Neural cell (in vitro differentiated cells): ENCODE results near the gene NEK4. TPM values are rescaled to one million over a fixed set of nuclear protein-coding genes. Genes with fewer than 3 reads are reported as not detected.
"Not testable (repeated sequence)": the region's sequence is repeated elsewhere in the genome, so short reads cannot be mapped to it uniquely, and the experiment has no call there.

Source experiments
- H2AFZ ChIP-seq: fragments of 200-600, 300-800 bp; sonication (generic), shearing (Covaris generic); 2 replicates; pipeline ENCODE4 v1.6.0; 2014; ENCODE audit warnings: low read depth, mild to moderate bottlenecking, antibody characterized with exemption, low read length, moderate library complexity
- H3F3A ChIP-seq: fragments of 200-600 bp; shearing (Covaris generic); 2 replicates; pipeline ENCODE4 v1.6.1; 2016; ENCODE audit warnings: mild to moderate bottlenecking, moderate library complexity, mixed read lengths, antibody characterized with exemption, low read length; ENCODE audit not compliant: insufficient read depth, poor library complexity, severe bottlenecking
- H3K27ac ChIP-seq: fragments of 200-600, 300-800 bp; sonication (generic), shearing (Covaris generic); 2 replicates; pipeline ENCODE4 v1.5.1; 2014; ENCODE audit warnings: mild to moderate bottlenecking, low read length, moderate library complexity
- H3K27me3 ChIP-seq: fragments of 300-800, 200-600 bp; sonication (generic), shearing (Covaris generic); 2 replicates; pipeline ENCODE4 v1.6.0; 2014; ENCODE audit warnings: mild to moderate bottlenecking, low read depth, low read length, moderate library complexity; ENCODE audit not compliant: insufficient read depth
- H3K36me3 ChIP-seq: fragments of 300-800, 200-600 bp; sonication (generic), shearing (Covaris generic); 2 replicates; pipeline ENCODE4 v1.5.1; 2014; ENCODE audit warnings: mild to moderate bottlenecking, antibody characterized with exemption, low read length, moderate library complexity; ENCODE audit not compliant: insufficient read depth
- H3K4me2 ChIP-seq: fragments of 300-800, 200-600 bp; sonication (generic), shearing (Covaris generic); 2 replicates; pipeline ENCODE4 v1.6.0; 2014; ENCODE audit warnings: mild to moderate bottlenecking, low read length
- H3K4me3 ChIP-seq: fragments of 300-800, 200-600 bp; sonication (generic), shearing (Covaris generic); 2 replicates; pipeline ENCODE4 v1.5.1; 2014; ENCODE audit warnings: mild to moderate bottlenecking, low read length, moderate library complexity
- H3K79me2 ChIP-seq: fragments of 200-600 bp; shearing (Covaris generic); replicated peaks from 2 replicates; pipeline ENCODE4 v1.6.0; 2014; ENCODE audit warnings: mild to moderate bottlenecking, low read length, moderate library complexity; ENCODE audit not compliant: insufficient read depth
- H3K9ac ChIP-seq: fragments of 300-800, 200-600 bp; sonication (generic), shearing (Covaris generic); 2 replicates; pipeline ENCODE4 v1.6.1; 2016; ENCODE audit warnings: mild to moderate bottlenecking, low read length, mixed read lengths
- H3K9me2 ChIP-seq: fragments of 200-600 bp; shearing (Covaris generic); 2 replicates; pipeline ENCODE4 v1.6.1; 2016; ENCODE audit warnings: mild to moderate bottlenecking, low read length, mixed read lengths; ENCODE audit not compliant: insufficient read depth
- H3K9me3 ChIP-seq: fragments of 200-600, 300-800 bp; sonication (generic), shearing (Covaris generic); 2 replicates; pipeline ENCODE4 v1.6.1; 2016; ENCODE audit warnings: mild to moderate bottlenecking, mixed run types, low read length, moderate library complexity, mixed read lengths
- H4K20me1 ChIP-seq: fragments of 200-600 bp; shearing (Covaris generic); 2 replicates; pipeline ENCODE4 v1.6.1; 2016; ENCODE audit warnings: mild to moderate bottlenecking, mixed run types; ENCODE audit not compliant: insufficient read depth
- CTCF ChIP-seq: fragments of 450-650 bp; IDR thresholded peaks from 2 replicates; pipeline ENCODE4 v1.5.1; 2014; ENCODE audit warnings: antibody characterized with exemption, mild to moderate bottlenecking, moderate library complexity; ENCODE audit not compliant: poor library complexity, severe bottlenecking
- EP300 ChIP-seq: fragments of 450-650 bp; conservative IDR thresholded peaks from 2 replicates; pipeline ENCODE4 v1.6.1; 2014; ENCODE audit warnings: antibody characterized with exemption, mild to moderate bottlenecking, moderate library complexity; ENCODE audit not compliant: poor library complexity, severe bottlenecking
- EZH2 ChIP-seq: fragments of 200-600, 300-800 bp; shearing (Covaris generic), sonication (generic); IDR thresholded peaks from 2 replicates; pipeline ENCODE4 v1.6.1; 2014; ENCODE audit warnings: antibody characterized with exemption, low read length, borderline replicate concordance, mild to moderate bottlenecking; ENCODE audit not compliant: insufficient read depth, poor library complexity, severe bottlenecking
- MXI1 ChIP-seq: fragments of 450-650 bp; conservative IDR thresholded peaks from 2 replicates; pipeline ENCODE4 v1.6.1; 2014; ENCODE audit warnings: antibody characterized with exemption, mild to moderate bottlenecking; ENCODE audit not compliant: poor library complexity, severe bottlenecking
- POLR2AphosphoS5 ChIP-seq: IDR thresholded peaks from 2 replicates; pipeline ENCODE4 v1.6.1; 2012
- RAD21 ChIP-seq: fragments of 450-650 bp; conservative IDR thresholded peaks from 2 replicates; pipeline ENCODE4 v1.6.1; 2014; ENCODE audit warnings: antibody characterized with exemption, mild to moderate bottlenecking, moderate library complexity
- SMC3 ChIP-seq: fragments of 450-650 bp; conservative IDR thresholded peaks from 2 replicates; pipeline ENCODE4 v1.6.1; 2014; ENCODE audit warnings: antibody characterized with exemption, mild to moderate bottlenecking, moderate library complexity; ENCODE audit not compliant: poor library complexity
- TAF1 ChIP-seq: IDR thresholded peaks from 2 replicates; pipeline ENCODE4 v1.6.1; 2012; ENCODE audit warnings: low read depth
- polyA plus RNA-seq: library from polyadenylated mRNA; depleted of rRNA; stranded (reverse); fragments of >200 nt; gene quantifications from 2 replicates; pipeline ENCODE4 v1.2.3, GENCODE V29; 2014
- TF ChIP-seq, protein P1 (sequence below): IDR thresholded peaks from 2 replicates; pipeline ENCODE4 v1.6.1; 2012; ENCODE audit warnings: borderline replicate concordance

NEK4 gene
- polyA plus RNA-seq, 1 donor from 2014 or later = 45.6 TPM

DNA sequence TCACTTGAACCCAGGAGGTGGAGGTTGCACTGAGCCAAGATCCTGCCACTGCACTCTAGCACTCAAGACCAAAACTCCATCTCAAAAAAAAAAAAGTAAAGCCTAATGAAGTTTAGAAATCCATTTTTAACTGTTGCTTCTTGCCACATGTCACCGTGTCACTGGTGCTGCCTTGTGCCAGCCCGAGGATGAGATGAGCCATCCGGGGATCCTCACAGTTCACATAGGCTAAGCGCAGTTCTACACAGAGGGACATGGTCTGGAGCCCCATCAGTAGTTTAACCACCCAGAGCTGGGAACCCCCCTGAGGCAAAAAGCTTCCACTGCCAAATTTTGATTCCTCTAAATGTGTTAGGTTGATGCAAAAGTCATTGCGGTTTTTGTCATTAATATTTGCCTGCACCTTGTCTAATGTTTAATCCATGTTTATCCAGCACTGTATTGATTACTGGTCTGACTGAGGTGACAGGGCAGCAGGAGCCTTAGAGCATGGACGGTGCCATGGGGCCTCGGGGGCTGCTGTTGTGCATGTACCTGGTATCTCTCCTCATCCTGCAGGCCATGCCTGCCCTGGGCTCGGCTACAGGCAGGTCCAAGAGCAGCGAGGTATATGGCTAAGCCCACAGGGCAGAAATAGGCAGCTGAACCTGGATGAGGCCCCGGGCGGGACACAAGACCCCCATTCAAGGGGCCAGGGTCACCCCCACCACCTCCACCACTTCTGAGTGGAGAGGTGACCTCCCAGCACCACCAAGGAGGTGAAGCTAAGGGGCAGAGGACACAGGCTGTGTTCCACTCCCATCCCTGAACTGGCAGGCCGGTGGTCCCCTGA lies 6.6 kb upstream of the NEK4 start, which contains the start of gene ITIH1:
ITIH1 (plus strand) TSS at position 473 of the 832 bp plus-strand sequence; CDS start at position 490, 17 bp downstream.
- Histone ChIP-seq H3K4me3 (no peak within 1 kb of the TSS), H3K36me3 (no peaks in the 10 kb centered on the region), H3K79me2 (no peaks in the 10 kb centered on the region), H3K9ac (no peak within 1 kb of the TSS), H3K27ac (no peak within 1 kb of the TSS), H3K4me2 (no peak within 1 kb of the TSS), H3F3A (no peaks in the 10 kb centered on the region), H4K20me1 (no peaks in the 10 kb centered on the region), H3K27me3 (no peaks in the 10 kb centered on the region), H3K9me2 (no peaks in the 10 kb centered on the region), H2AFZ (no peak within 1 kb of the TSS), H3K9me3 (no peaks in the 10 kb centered on the region)
- TF ChIP-seq RAD21 (no peak), SMC3 (no peak), POLR2AphosphoS5 (no peak), MXI1 (no peak)

DNA sequence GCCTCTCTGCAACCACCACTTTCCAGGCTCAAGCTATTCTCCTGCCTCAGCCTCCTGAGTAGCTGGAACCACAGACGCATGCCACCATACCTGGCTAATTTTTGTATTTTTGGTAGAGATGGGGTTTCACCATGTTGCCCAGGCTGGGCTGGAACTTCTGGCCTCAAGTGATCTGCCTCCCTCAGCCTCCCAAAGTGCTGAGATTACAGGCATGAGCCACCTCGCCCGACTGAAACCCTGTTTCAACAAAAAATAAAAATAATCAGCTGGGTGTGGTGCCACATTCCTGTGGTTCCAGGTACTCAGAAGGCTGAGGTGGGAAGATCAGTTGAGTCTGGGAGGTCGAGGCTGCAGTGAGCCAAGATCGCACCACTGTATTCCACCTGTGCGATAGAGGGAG lies 5.7 kb upstream of the NEK4 start:
- H3K9ac ChIP-seq, H3F3A ChIP-seq, H4K20me1 ChIP-seq, H3K27me3 ChIP-seq, H3K4me2 ChIP-seq, H3K9me2 ChIP-seq, H3K9me3 ChIP-seq, H3K79me2 ChIP-seq, H3K27ac ChIP-seq, H2AFZ ChIP-seq, H3K4me3 ChIP-seq, H3K36me3 ChIP-seq: not testable (repeated sequence)

DNA sequence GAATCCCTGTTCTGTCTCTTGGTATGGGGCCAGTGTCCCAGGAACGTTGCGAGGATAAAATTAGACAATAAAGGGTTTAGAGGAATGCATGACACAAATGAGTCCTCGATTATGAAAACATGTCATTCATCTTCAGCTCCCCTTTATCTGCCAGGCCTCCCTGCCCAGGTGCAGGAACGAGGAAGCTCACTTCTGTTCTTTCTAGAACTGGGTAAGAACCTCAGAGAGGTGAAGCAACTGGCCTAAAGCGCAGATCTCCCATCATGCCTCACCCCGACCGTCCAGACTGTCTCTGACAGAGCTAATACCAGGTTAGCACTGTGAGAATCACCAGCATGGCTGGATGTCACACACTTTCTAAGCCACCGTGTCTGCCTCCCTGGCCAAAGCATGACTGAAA lies 5.1 kb upstream of the NEK4 start:
- Histone ChIP-seq H3K9me2 (no peaks in the 10 kb centered on the region), H3K4me2 (no peak overlapping the region), H3F3A (no peaks in the 10 kb centered on the region), H3K79me2 (no peaks in the 10 kb centered on the region), H2AFZ (no peak overlapping the region), H3K36me3 (no peaks in the 10 kb centered on the region), H3K27ac (no peak overlapping the region), H3K9me3 (no peaks in the 10 kb centered on the region), H3K9ac (no peak overlapping the region), H3K4me3 (no peak overlapping the region), H4K20me1 (no peaks in the 10 kb centered on the region), H3K27me3 (no peaks in the 10 kb centered on the region)
- TF ChIP-seq SMC3 (no peak), RAD21 (no peak), TAF1 (no peak), EZH2 (no peak), CTCF (no peak), MXI1 (no peak), POLR2AphosphoS5 (no peak), EP300 (no peak)
- TF ChIP-seq, protein P1, sequence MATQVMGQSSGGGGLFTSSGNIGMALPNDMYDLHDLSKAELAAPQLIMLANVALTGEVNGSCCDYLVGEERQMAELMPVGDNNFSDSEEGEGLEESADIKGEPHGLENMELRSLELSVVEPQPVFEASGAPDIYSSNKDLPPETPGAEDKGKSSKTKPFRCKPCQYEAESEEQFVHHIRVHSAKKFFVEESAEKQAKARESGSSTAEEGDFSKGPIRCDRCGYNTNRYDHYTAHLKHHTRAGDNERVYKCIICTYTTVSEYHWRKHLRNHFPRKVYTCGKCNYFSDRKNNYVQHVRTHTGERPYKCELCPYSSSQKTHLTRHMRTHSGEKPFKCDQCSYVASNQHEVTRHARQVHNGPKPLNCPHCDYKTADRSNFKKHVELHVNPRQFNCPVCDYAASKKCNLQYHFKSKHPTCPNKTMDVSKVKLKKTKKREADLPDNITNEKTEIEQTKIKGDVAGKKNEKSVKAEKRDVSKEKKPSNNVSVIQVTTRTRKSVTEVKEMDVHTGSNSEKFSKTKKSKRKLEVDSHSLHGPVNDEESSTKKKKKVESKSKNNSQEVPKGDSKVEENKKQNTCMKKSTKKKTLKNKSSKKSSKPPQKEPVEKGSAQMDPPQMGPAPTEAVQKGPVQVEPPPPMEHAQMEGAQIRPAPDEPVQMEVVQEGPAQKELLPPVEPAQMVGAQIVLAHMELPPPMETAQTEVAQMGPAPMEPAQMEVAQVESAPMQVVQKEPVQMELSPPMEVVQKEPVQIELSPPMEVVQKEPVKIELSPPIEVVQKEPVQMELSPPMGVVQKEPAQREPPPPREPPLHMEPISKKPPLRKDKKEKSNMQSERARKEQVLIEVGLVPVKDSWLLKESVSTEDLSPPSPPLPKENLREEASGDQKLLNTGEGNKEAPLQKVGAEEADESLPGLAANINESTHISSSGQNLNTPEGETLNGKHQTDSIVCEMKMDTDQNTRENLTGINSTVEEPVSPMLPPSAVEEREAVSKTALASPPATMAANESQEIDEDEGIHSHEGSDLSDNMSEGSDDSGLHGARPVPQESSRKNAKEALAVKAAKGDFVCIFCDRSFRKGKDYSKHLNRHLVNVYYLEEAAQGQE = no peak
